Inferior parietal cortex (tissue), 1 donor: Measurements from ENCODE around the gene MRPS34.
"Not testable (repeated sequence)": the region's sequence is repeated elsewhere in the genome, so short reads cannot be mapped to it uniquely, and the experiment has no call there.

Experiments
- DNase-seq: peaks from one replicate; pipeline ENCODE4 v3.0.0-alpha.2; 2016; ENCODE audit errors: extremely low spot score

The MRPS34 gene

GRCh38 chr16:1772908-1773702 lies at the start of gene MRPS34:
Gene MRPS34 (minus strand): TSS chr16:1773134. CDS start chr16:1773119, 15 bp downstream.
- DNase-seq = peak; percentile 86

- no peak for DNase-seq
Observed at GRCh38 chr16:1821861-1822611, 49.1 kb upstream of the MRPS34 start.

DNA sequence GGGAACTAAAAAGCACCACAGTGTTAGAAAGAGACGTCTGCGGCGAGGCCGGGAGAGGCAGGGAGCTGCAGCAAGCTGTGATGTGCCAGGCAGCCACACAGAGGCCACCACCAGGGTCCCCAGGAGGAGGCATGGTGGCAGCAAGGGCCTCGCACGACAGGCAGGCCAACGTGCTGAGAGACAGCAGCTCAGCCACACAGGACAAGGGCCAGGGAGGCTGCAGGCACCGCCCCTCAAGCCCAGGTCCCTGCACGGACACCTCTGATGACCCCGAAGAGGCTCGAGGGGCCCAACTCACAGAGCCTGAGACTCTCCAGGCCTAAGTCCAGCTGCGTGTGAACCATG lies 48.0 kb upstream of the MRPS34 start:
- no peak for DNase-seq

DNA sequence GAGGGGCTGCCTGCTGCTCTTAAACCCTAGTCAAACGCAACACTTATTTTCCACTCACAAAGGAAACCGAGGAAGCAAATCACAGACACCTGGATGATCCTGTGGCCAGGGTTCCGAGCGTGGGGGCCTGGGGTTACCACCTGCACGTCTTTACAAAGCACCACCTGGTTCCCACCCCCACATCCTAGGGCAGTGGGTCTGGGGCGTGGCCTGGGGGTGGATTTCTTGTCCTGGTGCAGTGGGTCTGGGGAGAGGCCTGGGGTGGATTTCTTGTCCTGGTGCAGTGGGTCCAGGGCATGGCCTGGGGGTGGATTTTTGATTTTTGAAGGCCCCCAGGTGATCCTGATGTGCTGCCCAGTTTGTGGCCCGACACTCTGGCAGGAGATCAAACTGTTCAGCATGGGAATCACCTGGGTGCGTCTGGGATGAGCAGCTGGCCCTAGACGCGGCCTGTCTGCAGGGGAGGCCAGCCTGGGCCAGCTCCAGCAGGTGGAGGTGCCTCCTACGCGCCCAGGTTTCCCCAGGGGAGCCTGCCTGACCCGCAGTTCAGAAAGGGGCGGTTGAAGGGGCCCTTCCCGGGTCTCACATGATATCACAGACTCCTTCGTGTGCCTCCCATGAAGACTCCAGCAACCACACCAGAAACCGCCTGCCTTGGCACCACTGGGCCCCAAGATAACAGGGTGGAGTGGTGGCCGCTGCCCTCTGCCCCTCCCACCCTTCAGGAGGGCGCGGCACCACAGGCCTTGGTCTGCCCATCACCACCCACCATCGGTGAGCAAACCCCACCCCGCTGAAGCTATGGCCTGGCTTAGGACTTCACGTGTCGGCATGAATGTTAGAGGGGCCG lies 47.4 kb upstream of the MRPS34 start:
- DNase-seq = no peak

GRCh38 chr16:1819611-1820010 lies 46.7 kb upstream of the MRPS34 start:
- no peak for DNase-seq

GRCh38 chr16:1818873-1819525 lies 46.1 kb upstream of the MRPS34 start:
- DNase-seq = no peak

- no peak for DNase-seq
Observed at GRCh38 chr16:1818204-1818872, 45.4 kb upstream of the MRPS34 start.

- no peak for DNase-seq
Observed at GRCh38 chr16:1817716-1818115, 44.8 kb upstream of the MRPS34 start.

DNA sequence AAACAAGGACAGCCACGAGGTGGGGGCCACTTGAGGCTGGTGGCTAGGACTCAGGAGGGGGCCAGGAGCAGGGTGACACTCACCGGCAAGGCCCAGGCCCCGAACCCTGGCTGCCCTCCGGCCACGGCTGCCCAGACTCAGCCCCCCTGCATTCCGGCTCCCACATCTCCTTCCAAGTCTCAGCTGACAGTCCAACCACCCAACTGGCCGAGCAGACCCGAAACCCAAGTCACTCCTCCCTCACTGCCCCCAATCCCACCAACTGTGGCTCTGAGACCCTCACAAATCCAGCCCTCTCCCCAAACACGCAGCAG lies 44.3 kb upstream of the MRPS34 start:
- DNase-seq = no peak

DNA sequence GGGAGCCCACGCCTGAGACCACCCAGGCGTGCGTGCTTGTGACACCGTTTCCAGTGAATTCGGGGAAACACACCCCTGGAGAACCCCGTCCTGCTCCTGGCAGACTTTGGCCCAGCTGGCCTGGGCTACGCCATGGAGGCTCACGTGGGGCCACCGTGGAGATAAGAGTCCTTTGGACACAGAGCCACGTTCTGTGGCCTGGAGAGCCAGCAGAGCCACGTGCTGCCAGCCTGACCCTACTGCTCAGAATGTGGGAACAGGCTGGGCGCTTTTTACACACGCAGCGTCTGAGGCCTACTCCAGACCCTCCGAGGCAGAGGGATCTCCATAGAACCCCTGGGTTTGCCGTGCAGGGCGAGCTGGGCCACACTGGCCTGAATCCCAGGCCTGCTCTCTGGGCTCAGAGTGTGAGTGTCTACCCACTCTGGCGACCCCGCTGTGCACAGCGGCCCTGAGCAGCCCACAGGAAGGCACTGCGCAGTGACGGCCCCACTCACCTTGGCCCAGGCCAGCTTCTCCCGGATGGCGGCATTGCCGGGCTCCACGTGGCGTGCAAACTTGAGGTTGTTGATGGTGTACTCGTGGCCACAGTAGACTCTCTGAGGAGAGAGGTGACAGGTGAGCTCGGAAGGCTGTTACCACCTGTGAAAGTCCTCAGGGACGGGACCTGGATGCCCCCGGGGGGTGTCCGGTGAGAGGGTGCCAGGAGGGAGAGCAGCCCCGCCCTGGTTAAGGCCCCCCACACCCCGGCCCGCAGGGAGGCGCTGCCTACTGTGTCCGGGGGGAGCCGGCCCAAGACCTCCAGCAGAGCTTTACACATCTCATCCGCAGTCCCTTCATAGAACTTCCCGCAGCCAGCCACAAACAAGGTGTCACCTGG lies 43.7 kb upstream of the MRPS34 start:
- no peak for DNase-seq

GRCh38 chr16:1815461-1815860 lies 42.5 kb upstream of the MRPS34 start:
- no peak for DNase-seq

GRCh38 chr16:1812732-1813163 lies 39.8 kb upstream of the MRPS34 start:
- peak; percentile 38 for DNase-seq

GRCh38 chr16:1810536-1810935 lies 37.6 kb upstream of the MRPS34 start:
- DNase-seq = no peak

DNA sequence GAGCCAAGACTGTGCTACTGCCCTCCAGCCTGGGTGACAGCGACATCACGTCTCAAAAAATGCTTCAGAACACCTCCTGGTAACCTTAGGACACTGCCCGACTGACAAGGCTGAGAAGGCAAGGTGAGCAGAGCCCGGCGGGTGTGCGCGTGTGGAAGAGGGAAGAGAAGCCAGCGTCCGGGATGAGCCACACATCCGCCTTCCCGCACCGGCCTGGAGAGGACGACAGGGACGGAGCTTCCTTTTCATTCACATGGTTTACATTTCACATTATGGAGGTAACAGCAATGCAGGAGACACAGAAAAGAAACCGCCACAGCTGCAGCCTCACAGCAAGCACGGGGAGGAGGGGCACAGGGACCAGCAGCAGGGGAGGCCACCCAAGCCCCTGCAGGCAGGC lies 37.2 kb upstream of the MRPS34 start:
- DNase-seq = no peak

GRCh38 chr16:1809281-1809801 lies 36.4 kb upstream of the MRPS34 start:
- DNase-seq = no peak

GRCh38 chr16:1808691-1809090 lies 35.8 kb upstream of the MRPS34 start:
- DNase-seq = no peak

DNA sequence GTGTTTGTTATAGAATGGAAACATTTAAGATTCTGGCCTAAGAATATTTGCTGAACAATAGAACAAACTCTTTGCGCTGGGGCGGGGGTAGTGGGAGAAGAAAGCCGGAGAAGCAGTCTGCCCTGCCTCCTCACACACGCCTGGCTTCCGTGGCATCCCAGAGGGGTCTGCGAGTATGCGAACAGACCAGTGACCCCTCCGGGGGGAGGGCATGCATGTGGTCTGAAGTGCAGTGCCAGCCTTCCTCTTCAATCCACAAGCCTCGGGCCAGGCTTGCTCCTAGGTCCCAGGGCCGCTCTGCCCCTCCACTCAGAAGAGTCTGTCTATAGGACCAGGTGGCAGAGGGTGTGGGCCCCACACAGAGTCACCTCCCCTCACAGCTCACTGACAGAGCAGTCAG lies 34.7 kb upstream of the MRPS34 start:
- no peak for DNase-seq

DNA sequence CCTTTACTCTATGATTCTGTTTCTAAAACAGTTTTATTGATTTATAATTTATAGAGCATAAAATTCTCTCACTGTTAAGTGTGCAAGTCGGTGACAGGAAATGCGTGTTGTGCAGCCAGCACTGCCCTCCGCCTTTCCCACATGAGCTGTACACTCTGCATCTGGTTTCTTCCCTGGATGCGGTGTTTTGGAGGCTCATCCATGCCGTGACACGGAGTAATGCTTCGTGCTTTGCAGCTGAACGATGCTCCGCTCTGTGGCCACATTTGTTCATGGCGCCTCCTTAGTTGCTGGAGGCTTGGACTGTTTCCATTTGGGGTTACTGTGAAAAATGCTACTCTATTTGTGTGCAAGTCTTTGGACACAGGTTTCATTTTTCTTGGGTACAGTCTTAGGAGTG lies 27.8 kb upstream of the MRPS34 start:
- no peak for DNase-seq

GRCh38 chr16:1799263-1799662 lies 26.3 kb upstream of the MRPS34 start:
- DNase-seq = not testable (repeated sequence)
